Measurements from ENCODE around the gene HEATR5A.
"Not testable (repeated sequence)": the region's sequence is repeated elsewhere in the genome, so short reads cannot be mapped to it uniquely, and the experiment has no call there.

Gene HEATR5A

DNA sequence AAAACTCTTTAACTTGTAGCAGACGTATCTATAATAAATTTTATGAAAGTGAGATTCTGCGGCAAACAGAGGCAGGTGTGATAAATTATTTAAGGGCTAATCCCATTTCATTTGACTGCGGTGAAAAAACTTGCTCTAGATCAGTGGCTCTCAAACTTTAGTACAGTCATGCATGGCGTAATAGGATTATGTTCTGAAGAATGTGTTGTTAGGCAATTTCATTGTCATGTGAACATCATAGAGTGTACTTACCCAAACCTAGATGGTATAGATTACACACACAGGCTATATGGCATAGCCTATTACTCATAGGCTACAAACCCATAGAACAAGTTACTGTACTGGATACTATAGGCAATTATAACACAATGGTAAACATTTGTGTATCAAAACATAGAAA, 83.7 kb downstream of the HEATR5A start:
- in situ Hi-C loops (cut with MboI; ENCODE audit: low sequenced_read_pairs), result no loop called here

- in situ Hi-C loops (cut with MboI; ENCODE audit: low sequenced_read_pairs), result not testable (repeated sequence)
Observed at GRCh38 chr14:31331395-31331794, 89.0 kb downstream of the HEATR5A start.

DNA sequence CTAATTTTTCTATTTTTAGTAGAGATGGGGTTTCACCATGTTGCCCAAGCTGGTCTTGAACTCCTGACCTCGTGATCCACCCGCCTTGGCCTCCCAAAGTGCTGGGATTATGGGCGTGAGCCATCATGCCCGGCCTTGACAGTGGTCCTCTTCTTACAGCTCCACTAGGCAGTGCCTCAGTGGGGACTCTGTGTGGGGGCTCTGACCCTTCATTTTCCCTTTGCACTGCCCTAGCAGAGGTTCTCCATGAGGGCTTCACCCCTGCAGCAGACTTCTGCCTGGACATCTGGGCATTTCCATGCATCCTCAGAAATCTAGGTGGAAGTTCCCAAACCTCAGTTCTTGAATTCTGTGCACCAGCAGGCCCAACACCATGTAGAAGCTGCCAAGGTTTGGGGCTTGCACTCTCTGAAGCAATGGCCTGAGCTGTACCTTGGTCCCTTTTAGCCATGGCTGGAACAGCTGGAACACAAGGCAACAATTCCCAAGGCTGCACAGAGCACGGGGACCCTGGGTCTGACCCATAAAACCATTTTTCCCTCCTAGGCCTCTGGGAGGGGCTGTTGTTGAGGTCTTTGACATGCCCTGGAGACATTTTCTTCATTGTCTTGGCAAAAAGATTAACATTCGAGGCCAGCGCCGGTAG, 90.4 kb downstream of the HEATR5A start:
- in situ Hi-C loops (cut with MboI; ENCODE audit: low sequenced_read_pairs), result not testable (repeated sequence)

DNA sequence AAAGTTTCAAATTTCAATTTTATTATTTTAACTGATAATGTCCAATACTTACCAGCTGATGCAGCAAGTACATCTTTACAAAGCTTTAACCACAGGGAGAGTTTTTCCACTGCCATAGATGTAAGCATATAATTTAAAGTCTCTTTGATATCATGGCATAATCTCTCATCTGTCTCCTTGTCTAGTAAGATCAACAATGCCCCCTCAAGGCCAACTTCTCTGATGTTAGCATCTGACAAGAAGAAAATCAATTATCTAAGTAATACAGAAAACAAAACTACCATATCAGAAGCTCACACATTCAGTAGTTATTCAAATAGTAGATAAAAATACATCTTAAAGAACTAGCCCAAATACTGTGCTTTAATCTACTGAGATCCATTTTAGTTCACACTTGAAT, 94.2 kb downstream of the HEATR5A start:
- in situ Hi-C loops (cut with MboI; ENCODE audit: low sequenced_read_pairs), result no loop called here

- in situ Hi-C loops (cut with MboI; ENCODE audit: low sequenced_read_pairs), result no loop called here
Observed at GRCh38 chr14:31323419-31323818, 96.9 kb downstream of the HEATR5A start.

- in situ Hi-C loops (cut with MboI; ENCODE audit: low sequenced_read_pairs), result no loop called here
Observed at GRCh38 chr14:31320922-31321766, 99.2 kb downstream of the HEATR5A start.

- in situ Hi-C loops (cut with MboI; ENCODE audit: low sequenced_read_pairs), result no loop called here
Observed at GRCh38 chr14:31320216-31320615, 100.1 kb downstream of the HEATR5A start.

DNA sequence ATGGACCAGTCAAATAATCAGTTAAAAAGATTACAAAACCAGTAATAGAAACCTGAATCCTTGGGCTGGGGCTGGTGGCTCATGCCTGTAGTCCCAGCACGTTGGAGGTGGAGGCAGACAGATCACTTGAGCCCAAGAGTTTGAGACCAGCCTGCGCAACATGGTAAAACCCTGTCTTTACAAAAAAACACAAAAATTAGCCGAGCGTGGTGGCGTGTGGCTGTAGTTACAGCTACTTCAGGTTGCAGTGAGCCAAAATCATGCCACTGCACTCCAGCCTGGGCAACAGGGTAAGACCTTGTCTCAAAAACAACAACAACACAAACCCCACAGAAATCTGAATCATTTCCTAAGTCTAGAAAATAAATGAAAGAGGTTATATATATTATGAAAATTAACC, 100.6 kb downstream of the HEATR5A start:
- in situ Hi-C loops (cut with MboI; ENCODE audit: low sequenced_read_pairs), result no loop called here

DNA sequence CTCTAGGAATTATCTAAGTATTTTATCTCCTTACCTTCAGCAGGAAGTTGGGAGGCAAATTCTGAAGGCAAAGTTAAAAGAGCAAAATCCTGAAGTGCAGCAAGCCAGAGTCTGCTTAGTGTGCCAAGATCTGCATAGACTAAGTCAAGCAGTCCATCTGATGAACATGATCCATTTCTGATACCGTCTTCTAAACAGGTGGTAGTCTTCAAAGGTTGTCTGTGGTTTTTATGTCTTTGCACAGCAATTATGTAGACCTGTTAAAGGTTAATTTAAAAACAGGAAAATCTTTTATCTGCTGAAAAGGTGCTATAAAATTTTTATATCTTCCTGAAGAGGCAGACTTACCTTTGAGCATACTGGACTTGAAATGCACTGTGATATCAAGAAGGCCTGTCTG, 107.4 kb downstream of the HEATR5A start:
- in situ Hi-C loops (cut with MboI; ENCODE audit: low sequenced_read_pairs), result no loop called here

DNA sequence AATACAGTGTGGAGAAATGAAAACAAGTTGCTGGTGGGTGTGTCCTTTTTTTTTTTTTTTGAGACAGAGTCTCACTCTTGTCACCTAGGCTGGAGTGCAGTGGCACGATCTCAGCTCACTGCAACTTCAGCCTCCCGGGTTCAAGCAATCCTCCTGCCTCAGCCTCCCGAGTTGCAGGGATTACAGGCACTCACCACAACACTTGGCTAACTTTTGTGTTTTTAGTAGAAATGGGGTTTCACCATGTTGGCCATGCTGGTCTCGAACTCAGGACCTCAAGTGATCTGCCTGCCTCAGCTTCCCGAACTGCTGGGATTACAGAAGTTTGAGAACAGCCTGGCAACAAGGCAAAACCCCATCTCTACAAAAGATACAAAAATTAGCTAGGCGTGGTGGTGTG, 108.0 kb downstream of the HEATR5A start:
- in situ Hi-C loops (cut with MboI; ENCODE audit: low sequenced_read_pairs), result not testable (repeated sequence)

DNA sequence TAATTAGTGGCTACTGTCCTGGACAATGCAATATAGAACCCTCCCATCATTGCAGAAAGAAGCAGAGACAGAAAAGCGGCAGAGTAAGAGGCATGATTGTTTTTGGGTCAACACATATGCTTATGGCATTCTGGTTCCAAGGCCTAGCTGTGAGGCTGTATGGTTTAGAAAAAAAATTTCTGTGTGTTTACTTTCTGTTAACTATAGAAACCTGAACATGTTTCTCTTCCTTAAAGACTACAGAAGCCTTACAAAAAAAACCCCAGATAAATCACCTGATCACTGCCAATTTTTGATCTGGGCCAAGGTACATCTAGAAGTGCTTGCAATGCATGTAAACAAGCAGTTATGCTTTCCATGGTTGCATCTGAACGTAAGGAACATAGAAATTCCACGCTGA, 112.7 kb downstream of the HEATR5A start:
- in situ Hi-C loops (cut with MboI; ENCODE audit: low sequenced_read_pairs), result no loop called here

- in situ Hi-C loops (cut with MboI; ENCODE audit: low sequenced_read_pairs), result no loop called here
Observed at GRCh38 chr14:31307198-31307597, 113.2 kb downstream of the HEATR5A start.

- in situ Hi-C loops (cut with MboI; ENCODE audit: low sequenced_read_pairs), result no loop called here
Observed at GRCh38 chr14:31303654-31304053, 116.7 kb downstream of the HEATR5A start.

DNA sequence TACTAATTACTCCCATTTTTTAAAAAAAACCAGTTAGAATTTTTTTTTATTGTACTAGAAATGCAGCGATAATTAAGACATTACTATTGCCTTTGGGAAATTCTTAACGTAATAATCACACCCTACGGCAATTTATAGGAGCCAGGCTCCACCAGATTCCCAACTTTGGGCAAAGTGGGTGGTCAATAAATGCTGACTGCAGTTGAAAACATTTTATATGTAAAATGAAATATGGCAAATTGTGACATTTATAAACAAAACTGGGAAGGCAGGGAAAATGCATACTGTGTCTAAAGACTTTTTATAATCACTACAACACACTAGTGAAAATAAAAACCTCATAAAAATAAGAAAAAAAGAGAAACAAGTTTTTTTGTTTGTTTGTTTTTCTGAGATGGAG, 119.5 kb downstream of the HEATR5A start:
- in situ Hi-C loops (cut with MboI; ENCODE audit: low sequenced_read_pairs), result no loop called here

DNA sequence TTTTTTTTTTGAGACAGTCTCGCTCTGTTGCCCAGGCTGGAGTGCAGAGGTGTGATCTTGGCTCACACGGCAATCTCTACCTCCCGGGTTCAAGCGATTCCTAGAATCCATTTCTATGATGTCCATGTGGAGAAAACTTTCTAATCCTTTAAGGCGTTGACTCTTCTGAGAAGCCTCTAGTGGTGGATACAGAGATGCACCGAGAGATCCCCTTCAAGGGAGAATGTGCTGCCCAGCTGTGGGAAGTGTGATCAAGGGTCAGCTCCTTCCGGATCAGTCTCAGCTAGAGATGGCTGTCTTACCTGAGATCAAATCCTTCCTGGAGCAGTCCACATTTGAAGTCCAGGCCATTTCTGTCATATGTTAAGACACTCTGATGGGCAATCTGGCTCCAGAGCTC, 120.1 kb downstream of the HEATR5A start:
- in situ Hi-C loops (cut with MboI; ENCODE audit: low sequenced_read_pairs), result no loop called here

DNA sequence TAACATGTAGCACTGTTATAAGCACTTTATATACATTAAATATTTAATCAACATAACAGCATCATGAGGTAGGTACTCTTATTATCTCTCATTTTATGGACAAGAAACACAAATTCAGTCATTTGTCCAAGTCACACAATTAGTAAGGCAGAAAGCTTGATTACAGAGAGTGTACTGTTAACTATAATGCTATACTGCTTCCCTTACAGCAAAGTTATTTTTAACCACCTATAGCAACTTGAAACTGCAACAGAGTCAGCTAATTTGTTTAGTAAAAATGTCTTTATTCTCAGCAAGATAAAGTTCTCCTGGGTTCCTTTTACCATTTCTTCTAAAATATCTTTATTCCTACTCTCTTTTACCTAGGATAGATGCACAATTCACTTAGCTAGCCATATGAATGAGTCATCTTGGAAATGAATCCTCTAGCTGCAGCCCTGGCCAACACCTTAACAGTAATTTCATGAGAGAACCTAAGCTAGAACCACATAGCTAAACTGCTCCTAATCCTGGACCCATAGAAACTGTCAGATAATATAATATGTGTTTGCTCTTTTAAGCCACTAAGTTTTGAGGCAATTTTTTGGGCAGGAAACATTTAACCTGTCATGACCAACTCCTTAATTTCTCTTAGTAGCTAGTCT, 122.5 kb downstream of the HEATR5A start:
- in situ Hi-C loops (cut with MboI; ENCODE audit: low sequenced_read_pairs), result no loop called here

- in situ Hi-C loops (cut with MboI; ENCODE audit: low sequenced_read_pairs), result no loop called here
Observed at GRCh38 chr14:31297112-31297511, 123.2 kb downstream of the HEATR5A start.

GRCh38 chr14:31294746-31295405, 125.5 kb downstream of the HEATR5A start:
- in situ Hi-C loops (cut with MboI; ENCODE audit: low sequenced_read_pairs), result no loop called here

DNA sequence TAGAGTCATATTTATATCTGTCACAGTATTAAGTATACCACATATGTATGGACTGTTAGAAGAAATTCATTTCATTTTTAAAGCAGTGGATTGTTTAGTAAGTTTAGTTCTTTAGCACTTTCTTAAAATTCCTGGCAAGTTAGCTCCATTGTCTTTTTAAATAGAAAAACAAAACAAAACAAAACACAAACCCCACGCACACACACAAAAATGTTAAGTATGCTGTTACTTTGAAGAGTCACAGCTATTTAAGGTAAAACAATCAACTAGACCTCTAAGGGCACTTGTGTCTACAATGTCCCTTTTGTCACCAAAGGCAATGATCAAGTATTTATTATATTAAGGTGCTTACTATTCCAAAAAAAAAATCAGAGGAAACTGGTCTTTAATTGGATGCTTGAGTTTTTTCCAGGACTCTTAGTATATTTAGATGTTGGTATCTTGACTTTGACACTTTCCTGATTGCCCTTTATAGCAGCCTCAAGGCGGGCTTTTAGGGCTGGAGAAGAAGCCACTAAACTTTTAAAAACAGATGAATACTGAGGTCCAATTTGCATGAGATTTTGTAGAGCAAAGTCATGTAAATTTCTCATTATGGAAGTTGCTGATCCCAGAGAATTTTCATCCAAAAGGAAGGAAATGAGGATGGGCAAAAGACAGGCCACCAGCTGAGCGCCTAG, 127.3 kb downstream of the HEATR5A start:
- in situ Hi-C loops (cut with MboI; ENCODE audit: low sequenced_read_pairs), result no loop called here

DNA sequence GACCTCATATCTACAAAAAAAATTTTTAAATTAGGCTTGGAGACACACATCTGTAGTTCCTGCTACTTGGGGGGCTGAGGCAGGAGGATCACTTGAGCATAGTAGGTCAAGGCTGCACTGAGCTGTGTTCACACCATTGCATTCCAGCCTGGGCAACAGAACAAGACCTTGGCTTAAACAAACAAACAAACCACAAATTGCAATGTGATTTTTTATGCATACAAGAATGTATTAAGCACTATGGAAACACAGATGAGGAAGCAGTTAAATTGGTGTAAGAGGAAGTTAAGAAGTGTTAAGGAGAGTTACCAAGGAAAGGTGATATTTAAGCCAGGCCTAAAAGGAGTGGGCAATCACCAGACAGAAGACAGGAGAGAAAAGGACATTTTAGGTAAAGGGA, 129.1 kb downstream of the HEATR5A start:
- in situ Hi-C loops (cut with MboI; ENCODE audit: low sequenced_read_pairs), result no loop called here

All from HL-60/S4 treated with retinoic acid at 250 ng/mL for 4 days and 3 days (cell line).